ENCODE results near the gene CSNK2A1.
"Not testable (repeated sequence)": the region's sequence is repeated elsewhere in the genome, so short reads cannot be mapped to it uniquely, and the experiment has no call there.

GRCh38 chr20:578940-579690, 35.5 kb upstream of the CSNK2A1 start:
- TF ChIP-seq POLR2A, CTCF (IDR thresholded peaks at IDR 0.05): not testable (repeated sequence)
